ENCODE data around the gene UGT1A6.

GRCh38 chr2:233769260-233769659 is 76.6 kb downstream of the UGT1A6 start:
- TF ChIP-seq NFE2L2 (conservative IDR thresholded peaks at IDR 0.05; ENCODE audit: low read length) (no peak), POLR2A (IDR thresholded peaks at IDR 0.05; ENCODE audit: low read length) (no peak), CTCF (IDR thresholded peaks at IDR 0.05) (no peak), SMC3 (IDR thresholded peaks at IDR 0.05) (no peak), CHD4 (IDR thresholded peaks at IDR 0.05; ENCODE audit: borderline replicate concordance) (no peak), REST (IDR thresholded peaks at IDR 0.05) (no peak)

Measured in A549 (cell line).